ENCODE data around the gene IDE. TPM values are rescaled to one million over a fixed set of nuclear protein-coding genes. Genes with fewer than 3 reads are reported as not detected.
A peak's percentile ranks its signal among the peaks of the same experiment; 100 is the strongest.

The IDE gene
- total and polyA plus RNA-seq, 9 of the 15 experiments (the other 6 are each of a cell fraction or from before 2014, with no cell fraction given): 10.2 to 50.6 (median 33.2) TPM

GRCh38 chr10:92505044-92505443 is 68.8 kb downstream of the IDE start:
- H3K79me2 ChIP-seq (ENCODE audit: control insufficient read depth, insufficient read depth, low read length): no peaks in the 10 kb centered on the region
- no peak overlapping the region for H2AFZ ChIP-seq (ENCODE audit: low read depth, low read length)
- 97% methylated on average over 5 of the region's 5 CpGs for WGBS (ENCODE audit: insufficient coverage, low coverage, missing lambda C conversion rate)
- no peak for DNase-seq (ENCODE audit: extremely low read depth in 1 of 4, low spot score in 3 of 4)
- no peak overlapping the region for H3K27ac ChIP-seq (ENCODE audit: extremely low read depth, low read depth, low read length)
- peak; percentile 55 for TF ChIP-seq ZNF316 (IDR thresholded peaks at IDR 0.05)
- no peak for TF ChIP-seq CTCFL (IDR thresholded peaks at IDR 0.05; ENCODE audit: borderline replicate concordance, insufficient read depth, low read depth, low read length, poor library complexity, severe bottlenecking)
- TF ChIP-seq TAF9B (IDR thresholded peaks at IDR 0.05; ENCODE audit: partially characterized antibody): no peak
- no TSS peak for BruUV-seq (replicated peaks)
- H3K27me3 ChIP-seq (ENCODE audit: control insufficient read depth in 2 of 2, insufficient read depth in 2 of 2, low read length in 2 of 2): no peaks in the 10 kb centered on the region
- H3K4me3 ChIP-seq: no peak overlapping the region
- H3K4me2 ChIP-seq (ENCODE audit: insufficient read depth, low read length): no peak overlapping the region
- in situ Hi-C loops (cut with MboI) (no loop called here), intact Hi-C loops (cut with micrococcal nuclease) (no loop called here)
- H3K9me1 ChIP-seq (ENCODE audit: control insufficient read depth, insufficient read depth, low read length): no peaks in the 10 kb centered on the region
- no peaks in the 10 kb centered on the region for H4K20me1 ChIP-seq (replicated peaks; ENCODE audit: control insufficient read depth, insufficient read depth, low read length)
- no peak overlapping the region for H3K9ac ChIP-seq (ENCODE audit: insufficient read depth in 1 of 2, low read depth in 2 of 2, low read length in 2 of 2)
- peaks cover 71% of the 10 kb centered on the region for H3K36me3 ChIP-seq (ENCODE audit: control insufficient read depth, insufficient read depth, low read length)
- no peaks in the 10 kb centered on the region for H3K4me1 ChIP-seq (replicated peaks in 1 of 2; ENCODE audit: control insufficient read depth in 2 of 2, insufficient read depth in 2 of 2, low read length in 2 of 2)
- POLR2A ChIA-PET: no interaction called here
- no peak for ATAC-seq
- no peaks in the 10 kb centered on the region for H3K9me3 ChIP-seq (replicated peaks; ENCODE audit: control insufficient read depth, insufficient read depth, low read depth, low read length)
- CTCF ChIA-PET (ENCODE audit: low intra/inter-chr PET ratio): no interaction called here
- FAIRE-seq: no peak

DNA sequence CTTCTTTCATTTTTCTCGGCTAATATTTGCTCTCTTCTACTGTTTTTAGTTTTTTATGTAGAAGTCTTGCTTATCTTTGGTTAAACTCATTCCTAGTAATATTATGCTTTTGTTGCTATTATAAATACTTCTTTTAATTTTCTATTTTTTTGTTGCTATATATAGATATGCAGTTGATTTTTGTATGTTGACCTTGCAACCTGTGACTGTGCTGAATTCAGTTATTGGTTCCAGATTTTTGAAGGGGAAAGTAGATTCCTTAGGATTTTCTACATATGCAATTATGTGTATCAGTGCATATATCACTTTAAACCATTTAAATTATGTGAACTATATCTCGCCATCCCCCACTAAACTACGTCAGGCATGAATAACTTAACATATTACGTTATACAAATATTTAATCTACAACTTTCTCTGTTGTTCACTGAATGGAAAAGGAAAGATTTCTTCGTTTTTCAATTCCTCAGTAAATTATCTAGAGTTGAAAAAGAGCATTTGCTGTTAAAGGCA is 71.5 kb downstream of the IDE start:
- H3K9ac ChIP-seq (ENCODE audit: insufficient read depth in 1 of 2, low read depth in 2 of 2, low read length in 2 of 2): no peak overlapping the region
- H3K79me2 ChIP-seq (ENCODE audit: control insufficient read depth, insufficient read depth, low read length): no peaks in the 10 kb centered on the region
- peaks cover 63% of the 10 kb centered on the region for H3K36me3 ChIP-seq (ENCODE audit: control insufficient read depth, insufficient read depth, low read length)
- BruUV-seq (replicated peaks): no TSS peak
- FAIRE-seq: no peak
- H3K9me1 ChIP-seq (ENCODE audit: control insufficient read depth, insufficient read depth, low read length): no peaks in the 10 kb centered on the region
- ChIA-PET CTCF (ENCODE audit: low intra/inter-chr PET ratio) (no interaction called here), POLR2A (no interaction called here)
- no peaks in the 10 kb centered on the region for H4K20me1 ChIP-seq (replicated peaks; ENCODE audit: control insufficient read depth, insufficient read depth, low read length)
- TF ChIP-seq ZBTB2 (IDR thresholded peaks at IDR 0.05) (no peak), ZBTB49 (CRISPR knock-in tag; IDR thresholded peaks at IDR 0.05; ENCODE audit: borderline replicate concordance) (no peak), CSDE1 (IDR thresholded peaks at IDR 0.05) (no peak), U2AF2 (optimal IDR thresholded peaks at IDR 0.05; ENCODE audit: low read depth, low read length) (no peak), TFAM (CRISPR knock-in tag; conservative IDR thresholded peaks at IDR 0.05) (no peak), CREBBP (IDR thresholded peaks at IDR 0.05; ENCODE audit: low read depth, low read length) (no peak), LCOR (CRISPR knock-in tag; IDR thresholded peaks at IDR 0.05) (no peak)
- no peak overlapping the region for H2AFZ ChIP-seq (ENCODE audit: low read depth, low read length)
- DNase-seq (ENCODE audit: extremely low read depth in 1 of 4, low spot score in 3 of 4): no peak
- 90% methylated on average over 5 of the region's 5 CpGs for WGBS (ENCODE audit: insufficient coverage, low coverage, missing lambda C conversion rate)
- no peak for ATAC-seq
- in situ Hi-C loops (cut with MboI) (no loop called here), intact Hi-C loops (cut with micrococcal nuclease) (no loop called here)
- no peak overlapping the region for H3K27ac ChIP-seq (ENCODE audit: extremely low read depth, low read depth, low read length)
- H3K4me1 ChIP-seq (replicated peaks in 1 of 2; ENCODE audit: control insufficient read depth in 2 of 2, insufficient read depth in 2 of 2, low read length in 2 of 2): no peaks in the 10 kb centered on the region
- no peak overlapping the region for H3K4me3 ChIP-seq
- no peak overlapping the region for H3K4me2 ChIP-seq (ENCODE audit: insufficient read depth, low read length)
- H3K27me3 ChIP-seq (ENCODE audit: control insufficient read depth in 2 of 2, insufficient read depth in 2 of 2, low read length in 2 of 2): no peaks in the 10 kb centered on the region
- no peaks in the 10 kb centered on the region for H3K9me3 ChIP-seq (replicated peaks; ENCODE audit: control insufficient read depth, insufficient read depth, low read depth, low read length)

All from K562 (cell line).